Measurements from ENCODE around the gene ARID5B.

ARID5B gene, protein sequence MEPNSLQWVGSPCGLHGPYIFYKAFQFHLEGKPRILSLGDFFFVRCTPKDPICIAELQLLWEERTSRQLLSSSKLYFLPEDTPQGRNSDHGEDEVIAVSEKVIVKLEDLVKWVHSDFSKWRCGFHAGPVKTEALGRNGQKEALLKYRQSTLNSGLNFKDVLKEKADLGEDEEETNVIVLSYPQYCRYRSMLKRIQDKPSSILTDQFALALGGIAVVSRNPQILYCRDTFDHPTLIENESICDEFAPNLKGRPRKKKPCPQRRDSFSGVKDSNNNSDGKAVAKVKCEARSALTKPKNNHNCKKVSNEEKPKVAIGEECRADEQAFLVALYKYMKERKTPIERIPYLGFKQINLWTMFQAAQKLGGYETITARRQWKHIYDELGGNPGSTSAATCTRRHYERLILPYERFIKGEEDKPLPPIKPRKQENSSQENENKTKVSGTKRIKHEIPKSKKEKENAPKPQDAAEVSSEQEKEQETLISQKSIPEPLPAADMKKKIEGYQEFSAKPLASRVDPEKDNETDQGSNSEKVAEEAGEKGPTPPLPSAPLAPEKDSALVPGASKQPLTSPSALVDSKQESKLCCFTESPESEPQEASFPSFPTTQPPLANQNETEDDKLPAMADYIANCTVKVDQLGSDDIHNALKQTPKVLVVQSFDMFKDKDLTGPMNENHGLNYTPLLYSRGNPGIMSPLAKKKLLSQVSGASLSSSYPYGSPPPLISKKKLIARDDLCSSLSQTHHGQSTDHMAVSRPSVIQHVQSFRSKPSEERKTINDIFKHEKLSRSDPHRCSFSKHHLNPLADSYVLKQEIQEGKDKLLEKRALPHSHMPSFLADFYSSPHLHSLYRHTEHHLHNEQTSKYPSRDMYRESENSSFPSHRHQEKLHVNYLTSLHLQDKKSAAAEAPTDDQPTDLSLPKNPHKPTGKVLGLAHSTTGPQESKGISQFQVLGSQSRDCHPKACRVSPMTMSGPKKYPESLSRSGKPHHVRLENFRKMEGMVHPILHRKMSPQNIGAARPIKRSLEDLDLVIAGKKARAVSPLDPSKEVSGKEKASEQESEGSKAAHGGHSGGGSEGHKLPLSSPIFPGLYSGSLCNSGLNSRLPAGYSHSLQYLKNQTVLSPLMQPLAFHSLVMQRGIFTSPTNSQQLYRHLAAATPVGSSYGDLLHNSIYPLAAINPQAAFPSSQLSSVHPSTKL

DNA sequence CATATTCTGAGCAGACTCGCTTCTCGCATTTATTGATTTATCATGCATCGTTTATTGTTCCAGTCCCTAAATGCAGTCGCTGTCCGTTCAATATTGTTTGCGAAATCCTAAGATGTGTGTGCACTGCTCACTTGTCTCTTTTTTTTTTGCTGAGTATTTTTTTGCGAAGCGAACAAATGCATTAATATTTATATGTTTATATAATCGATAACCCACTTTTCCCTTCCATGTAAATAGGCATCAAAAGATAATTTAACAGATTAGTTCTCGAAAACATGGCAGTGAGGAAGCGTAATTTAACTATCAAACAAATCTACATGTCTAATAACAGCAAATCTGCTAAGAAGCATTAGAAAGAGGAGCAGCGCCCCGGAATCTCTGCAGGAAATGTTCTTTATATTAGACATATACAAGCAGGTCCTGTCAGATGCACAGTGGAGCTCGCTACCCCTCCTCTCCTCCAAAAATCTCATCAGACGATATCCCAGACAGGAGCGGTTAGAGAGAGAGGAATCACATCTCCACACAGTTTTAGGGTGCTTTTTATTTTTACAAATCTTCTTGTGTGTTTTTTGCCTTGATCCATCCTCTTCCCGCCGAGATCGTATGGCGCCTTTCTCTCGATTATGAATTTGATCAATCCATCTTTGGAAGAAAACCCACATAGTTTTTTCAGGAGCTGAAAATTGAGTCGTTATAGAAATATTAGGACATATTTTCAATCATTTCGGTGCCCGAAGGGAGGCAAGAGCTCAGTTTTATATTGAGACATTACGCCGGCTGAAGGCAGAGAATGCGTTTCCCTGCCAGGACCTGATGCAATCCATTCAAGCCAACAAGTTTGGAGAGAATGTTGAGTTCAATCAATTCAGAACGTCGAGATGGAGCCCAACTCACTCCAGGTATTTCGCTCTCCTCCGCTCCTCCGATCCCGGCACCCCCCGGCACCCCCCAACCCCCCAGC is at the start of gene ARID5B:
Gene ARID5B, plus strand, starts transcription at position 871 of the 964 bp plus-strand sequence. Its CDS starts 11 bp downstream, at position 882.
- DNase-seq: no peak

DNA sequence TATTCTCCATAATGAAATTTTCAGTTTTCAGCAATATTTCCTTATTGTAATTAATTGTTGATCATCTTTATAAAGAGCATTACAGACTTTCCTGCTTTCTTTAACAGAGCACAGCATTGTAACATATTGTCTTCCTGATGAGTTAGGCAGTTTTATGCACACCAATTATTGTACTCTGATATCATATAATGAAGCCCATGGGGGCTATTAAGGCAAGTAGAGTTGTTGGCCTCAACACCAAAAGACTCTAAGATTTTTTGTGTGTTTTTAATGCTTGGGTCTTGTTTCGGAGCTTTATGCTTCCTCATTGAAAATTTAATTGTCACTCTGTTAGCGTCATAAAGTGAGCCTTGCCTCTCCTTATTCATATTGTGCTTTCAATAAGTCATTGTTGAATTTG is 49.2 kb upstream of the ARID5B start:
- no peak for DNase-seq

DNA sequence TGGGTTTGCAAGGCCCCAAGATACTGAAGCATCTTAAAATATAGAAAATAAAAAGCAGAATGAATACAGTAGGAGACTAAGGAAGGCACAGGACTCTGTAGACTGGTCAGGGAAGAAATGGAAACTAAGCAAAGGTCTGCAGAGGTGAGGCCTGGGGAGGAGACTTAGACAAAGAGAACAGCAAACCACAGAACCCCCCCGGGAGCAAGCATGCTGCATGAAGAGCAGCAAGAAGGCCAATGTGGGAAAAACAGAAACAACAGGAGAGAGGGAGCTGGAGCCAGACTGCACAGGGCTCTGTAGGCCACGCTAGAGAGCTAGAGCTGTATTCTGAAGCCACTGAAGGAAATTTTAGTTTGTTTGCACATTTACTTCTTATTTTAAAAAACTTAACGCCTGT is 45.7 kb upstream of the ARID5B start:
- DNase-seq: no peak

DNA sequence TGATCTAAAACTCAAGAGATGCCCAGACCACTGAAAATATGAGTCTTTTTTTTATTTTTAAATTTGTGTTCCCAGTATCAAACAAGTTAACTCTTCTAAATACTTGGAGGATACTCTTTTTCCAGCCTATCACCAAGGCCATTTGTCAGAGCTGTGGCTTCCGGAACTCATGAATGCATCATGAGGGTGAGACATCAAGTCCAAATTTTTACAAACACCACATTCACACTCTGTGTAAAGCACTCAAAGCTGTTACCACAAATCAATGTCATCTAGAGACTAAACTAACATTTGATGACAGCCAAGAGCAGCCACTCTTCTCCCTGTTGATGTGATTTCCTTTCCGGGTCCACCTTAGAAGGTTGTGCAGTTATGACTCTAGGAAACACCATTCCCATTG is 43.8 kb upstream of the ARID5B start:
- DNase-seq: no peak

DNA sequence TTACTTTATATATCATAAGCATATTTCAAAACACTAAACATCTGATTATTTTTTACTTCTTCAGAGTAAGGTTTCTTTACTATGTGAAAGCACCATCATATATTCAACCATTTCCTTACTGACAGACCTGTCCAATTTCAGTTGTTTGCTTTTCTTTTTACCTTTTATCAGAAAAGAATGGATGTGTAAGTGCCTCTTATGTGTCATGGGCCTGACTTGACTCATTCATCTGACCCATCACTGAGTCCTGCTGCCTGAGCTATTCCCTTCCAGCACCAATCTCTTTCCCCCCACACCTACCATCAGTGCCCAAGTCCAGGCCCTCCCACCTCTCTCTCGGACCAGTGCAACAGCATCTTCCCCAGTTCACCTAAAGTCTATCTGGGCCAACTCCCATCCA is 41.7 kb upstream of the ARID5B start:
- DNase-seq: no peak

DNA sequence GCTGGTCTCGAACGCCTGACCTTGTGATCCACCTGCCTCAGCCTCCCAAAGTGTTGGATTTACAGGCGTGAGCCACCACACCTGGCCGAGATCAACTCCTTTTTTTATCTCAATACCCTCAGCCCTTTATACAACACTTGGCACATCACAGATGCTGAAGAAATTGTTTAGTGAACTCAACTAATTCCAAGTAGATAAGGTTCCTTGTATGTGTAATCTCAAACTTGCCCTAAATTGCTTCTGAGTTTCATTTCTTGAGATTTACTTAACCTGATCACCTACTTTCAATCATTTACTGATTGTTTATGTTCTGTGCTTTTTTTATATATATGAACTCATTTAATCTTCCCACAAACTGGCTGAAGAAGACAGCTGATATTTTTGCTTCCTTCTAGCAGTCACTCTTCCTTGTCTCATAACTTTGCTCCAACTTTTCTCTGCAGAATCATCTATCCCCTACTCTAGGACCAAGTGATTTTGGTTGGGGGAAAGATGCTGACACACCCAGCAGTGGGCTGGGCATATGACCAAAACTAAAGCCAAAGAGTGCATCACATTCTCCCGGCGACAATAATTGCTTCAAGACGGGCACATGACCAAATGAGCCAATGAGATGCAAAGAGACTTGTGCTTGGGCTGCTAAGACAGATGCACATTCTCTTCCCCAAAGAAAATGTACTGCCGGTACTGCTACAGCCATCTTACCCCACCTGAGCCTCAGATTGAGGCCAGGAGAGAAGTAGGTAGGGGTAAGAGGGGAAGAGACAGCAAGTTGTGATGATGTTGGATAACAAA is 40.3 kb upstream of the ARID5B start:
- no peak for DNase-seq

DNA sequence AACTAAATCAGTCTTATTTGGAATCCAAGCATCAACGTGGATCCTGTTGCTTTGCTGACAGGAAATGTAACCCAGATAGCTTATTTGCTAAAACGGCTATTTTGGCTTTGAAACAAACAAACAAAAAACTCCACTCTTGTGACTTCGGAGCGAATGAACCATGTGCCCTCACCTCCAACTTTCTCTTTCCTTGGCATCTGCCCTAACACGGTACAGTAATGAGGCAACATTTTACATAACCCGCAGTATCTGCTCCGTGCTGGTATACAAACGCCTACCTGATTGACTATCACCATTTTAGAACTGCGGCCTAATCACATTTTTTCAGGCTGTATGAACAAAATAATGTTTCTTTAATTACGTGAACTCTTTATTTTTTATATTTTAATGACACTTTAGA is 37.5 kb upstream of the ARID5B start:
- no peak for DNase-seq

DNA sequence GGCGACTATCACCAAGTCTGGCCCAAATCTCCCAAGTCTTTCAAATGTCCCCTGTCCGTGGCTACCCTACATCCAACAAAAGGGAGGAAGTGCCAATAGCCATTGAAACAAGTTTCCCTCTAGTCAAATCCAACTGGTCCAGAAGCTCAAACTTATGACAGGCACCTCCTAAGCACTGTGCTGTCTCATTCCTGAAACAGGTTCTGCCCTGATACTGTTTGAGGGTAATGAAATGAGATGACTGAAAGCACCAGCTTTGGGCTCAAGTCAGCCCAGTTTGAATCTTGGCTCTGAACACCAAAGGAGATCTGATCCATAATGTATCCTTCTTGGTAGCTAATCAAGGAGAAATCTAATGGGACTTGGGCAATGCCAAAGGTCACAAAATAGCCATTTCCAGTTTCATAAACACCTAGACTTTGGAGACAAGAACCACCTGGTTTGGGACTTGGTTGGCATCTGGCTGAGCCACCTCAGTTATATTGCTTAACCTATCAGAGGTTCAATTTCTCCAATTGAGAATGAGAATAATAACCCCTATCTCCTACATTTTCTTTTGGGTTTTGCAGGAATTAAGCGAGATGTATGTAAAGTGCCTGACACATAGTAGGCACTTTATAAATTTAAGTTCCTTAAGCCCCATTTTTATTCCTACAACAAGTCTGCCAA is 34.7 kb upstream of the ARID5B start:
- no peak for DNase-seq

DNA sequence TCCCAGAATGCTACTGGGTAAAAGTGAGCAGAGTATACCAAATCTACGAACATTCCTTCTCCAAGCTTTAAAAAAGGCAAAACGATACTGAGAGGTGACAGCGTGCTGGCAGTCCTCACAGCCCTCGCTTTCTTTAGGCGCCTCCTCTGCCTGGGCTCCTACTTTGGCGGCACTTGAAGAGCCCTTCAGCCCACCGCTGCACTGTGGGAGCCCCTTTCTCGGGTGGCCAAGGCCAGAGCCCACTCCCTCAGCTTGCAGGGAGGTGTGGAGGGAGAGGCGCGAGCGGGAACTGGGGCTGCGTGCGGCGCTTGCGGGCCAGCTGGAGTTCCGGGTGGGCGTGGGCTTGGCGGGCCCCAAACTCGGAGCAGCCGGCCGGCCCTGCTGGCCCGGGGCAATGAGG is 34.1 kb upstream of the ARID5B start:
- DNase-seq: peak; percentile 81

DNA sequence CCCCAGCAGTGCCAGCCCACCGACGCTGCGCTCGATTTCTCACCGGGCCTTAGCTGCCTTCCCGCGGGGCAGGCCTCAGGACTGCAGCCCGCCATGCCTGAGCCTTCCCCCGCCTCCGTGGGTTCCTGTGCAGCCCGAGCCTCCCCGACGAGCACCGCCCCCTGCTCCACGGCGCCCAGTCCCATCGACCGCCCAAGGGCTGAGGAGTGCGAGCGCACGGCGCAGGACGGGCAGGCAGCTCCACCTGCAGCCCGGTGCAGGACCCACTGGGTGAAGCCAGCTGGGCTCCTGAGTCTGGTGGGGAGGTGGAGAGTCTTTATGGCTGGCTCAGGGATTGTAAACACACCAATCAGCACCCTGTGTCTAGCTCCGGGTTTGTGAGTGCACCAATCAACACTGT is 33.7 kb upstream of the ARID5B start:
- peak; percentile 86 for DNase-seq

DNA sequence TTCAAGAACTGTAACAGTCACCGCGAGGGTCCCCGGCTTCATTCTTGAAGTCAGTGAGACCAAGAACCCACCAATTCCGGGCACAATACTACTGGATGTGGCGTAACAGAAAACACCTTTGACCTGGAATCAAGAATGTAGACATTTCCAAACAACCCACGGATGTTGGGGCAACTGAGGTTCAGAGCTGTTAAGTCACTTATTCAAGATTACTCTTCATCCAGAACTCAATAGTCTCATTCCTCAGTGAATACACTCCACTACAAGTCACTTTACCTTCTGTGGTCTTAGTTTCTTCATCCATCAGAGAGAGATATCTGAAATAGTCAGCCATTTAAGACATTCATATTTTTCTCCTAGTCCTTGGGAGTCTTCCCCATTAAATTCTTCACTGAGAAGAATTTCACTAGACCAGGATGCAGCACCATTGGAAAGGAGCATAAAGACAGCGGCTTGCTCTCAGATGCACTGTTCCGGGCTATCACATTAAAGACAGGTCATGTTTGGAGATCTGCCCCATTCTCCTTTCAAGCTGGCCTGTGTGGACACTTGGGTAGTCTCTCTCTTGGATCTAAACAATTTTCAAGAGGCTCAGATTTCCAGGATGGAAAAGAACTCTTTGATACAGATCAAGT is 32.3 kb upstream of the ARID5B start:
- DNase-seq: no peak

DNA sequence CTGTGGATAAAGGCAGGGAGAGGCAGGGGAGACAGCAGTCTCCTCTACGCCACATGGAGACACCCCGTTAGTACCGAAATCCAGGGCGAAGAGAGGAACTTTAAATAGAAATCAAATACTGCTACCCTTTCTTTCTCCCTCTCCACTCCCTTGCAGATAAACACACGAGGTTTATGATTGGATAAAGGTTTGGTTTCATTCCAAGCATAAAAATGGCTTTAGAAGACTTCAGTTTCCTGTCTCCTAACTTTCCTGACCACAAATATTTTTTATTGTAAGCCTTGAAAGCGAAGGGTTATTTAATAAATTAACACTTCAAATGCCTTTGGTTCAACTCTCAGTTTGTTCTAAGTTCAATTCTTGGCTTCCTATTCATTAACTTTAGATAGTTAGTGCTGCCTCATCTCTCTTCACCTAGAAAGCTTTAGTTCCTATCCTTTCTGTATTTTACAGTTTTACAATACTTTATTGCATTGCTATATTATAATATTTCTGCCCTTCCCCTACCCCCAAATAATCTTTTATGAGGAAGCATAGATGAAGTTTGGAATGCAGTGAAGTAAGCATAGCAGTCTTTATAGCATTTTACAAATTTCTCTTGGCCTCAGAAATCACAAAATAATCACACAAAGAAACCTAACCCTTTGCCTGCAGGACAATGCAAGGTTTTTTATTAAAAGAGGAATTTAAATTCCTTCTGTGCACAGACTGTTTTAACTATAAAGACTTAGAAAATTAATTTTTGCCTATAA is 31.5 kb upstream of the ARID5B start:
- no peak for DNase-seq

DNA sequence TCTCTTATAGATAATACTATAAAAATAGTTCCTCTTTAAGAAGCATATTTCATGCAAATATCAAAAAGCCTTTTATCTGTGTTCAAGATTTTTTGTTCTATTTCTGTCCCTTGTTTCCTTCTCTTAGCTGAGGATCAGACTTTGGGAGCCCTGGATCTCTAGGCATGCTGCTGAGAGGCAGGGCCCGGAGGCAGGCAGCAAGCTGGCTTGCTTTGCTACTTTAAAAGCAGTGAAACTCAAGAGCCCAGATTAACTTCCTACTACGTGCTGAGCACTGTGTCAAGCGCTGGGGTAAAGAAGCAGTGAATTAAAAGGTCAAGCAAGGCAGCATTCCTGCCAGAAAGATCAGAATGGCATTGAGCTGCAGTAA is 31.0 kb upstream of the ARID5B start:
- no peak for DNase-seq

DNA sequence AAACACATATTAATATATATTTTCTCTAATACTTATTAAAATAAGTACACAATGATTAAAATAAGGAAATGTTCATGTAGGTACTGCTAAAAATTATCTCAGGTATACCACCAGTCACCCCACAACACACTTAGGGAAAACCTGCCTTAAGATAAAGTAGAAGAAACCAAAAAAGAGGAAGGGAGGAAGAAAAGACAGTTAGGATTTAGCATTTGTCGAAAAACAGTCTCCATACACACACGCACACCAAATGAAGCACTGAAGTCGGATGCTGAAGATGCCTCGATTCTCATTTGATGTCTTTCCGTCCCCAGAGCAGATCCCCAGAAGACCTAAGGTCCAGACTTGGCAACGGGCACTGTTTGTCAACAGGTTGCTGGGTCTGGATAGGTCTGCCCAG is 30.0 kb upstream of the ARID5B start:
- DNase-seq: no peak

DNA sequence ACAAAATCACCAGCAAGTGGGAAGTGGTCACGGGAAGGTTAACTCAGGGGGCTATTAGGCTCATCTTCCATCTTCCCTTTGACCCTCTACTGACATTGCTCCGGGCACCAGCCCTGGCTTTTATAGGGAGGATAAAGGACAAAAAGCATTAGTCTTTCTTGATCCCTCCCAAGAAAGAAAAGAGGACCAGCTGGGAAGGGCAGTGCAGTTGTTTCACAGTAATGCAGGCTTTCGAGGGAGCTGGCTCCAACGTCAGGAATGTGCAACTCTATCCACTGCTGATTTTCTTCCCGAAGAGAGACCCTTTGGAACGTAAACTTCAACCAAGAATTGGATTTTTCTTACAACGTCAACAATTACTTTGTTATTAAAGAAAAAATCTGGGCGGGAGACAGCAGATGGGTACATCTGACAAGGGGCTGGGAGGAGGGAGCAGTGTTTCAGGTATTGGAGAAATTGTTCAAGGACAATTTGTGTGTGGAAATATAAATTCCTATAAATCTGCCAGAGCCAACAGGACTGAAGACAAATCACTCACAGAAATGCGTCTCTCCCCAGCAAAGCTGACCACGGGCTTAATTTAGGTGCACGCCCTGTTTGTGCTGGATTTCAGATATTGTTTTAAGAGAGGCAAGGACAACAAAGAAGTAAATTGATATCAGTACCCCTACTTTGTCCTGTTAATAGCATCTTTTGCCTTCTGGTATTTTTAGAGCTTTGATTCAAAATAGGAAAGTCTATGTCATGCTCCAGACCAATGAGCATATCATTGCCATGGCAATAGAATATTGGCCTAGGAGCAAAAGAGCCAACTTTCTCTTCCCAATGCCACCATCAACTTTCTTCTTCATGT is 23.4 kb upstream of the ARID5B start:
- DNase-seq: no peak

DNA sequence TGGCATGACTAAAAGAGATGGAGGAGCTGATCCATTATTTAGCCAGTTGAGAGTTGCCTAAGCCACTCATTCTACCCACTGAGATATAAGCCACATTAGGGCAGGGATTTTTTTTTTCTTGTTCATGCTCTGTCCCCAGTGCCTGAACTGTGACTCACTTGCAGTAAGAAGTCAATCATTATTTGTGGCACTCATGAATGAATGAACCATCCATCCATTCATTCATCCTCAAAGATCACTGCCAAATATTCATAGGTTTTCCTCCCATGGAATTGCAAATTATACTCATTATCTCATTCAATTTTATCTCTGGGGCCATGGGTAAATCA is 22.8 kb upstream of the ARID5B start:
- no peak for DNase-seq

DNA sequence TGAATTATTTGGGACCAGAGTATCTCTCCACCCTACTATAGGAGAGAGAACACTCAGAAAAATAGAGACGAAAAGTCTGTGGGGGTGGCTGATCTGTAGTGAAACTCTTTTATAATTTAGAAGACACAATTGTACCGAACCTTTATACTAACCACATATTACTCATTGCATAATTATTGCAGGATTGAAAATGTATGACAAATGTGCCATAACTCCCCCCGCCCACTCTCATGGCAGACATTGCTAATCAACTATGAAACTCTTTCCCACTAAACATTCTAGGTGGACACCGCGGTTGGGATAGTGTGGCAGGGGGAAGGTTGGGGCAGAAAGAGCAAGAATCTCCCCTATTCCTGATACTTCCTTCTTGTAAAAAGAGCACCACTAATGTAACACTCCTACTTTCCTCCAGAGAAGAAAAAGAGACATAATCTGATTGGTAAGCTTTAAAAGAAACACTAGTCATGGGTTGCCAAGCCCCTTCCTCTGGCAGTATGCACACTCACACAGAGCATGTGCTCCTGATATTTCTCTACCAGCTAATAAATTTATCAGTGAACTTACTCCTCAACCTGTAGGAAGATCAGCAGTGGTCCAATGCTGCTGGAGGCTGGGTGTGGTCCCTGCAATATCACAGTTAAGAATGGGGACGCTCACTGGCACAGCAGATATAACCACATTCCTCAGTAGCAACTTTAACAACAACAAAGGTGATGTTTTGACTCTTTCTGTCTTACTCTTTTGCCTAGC is 18.7 kb upstream of the ARID5B start:
- peak; percentile 88 for DNase-seq
